NCI-H2081 treated with DMSO at 0.1 percent for 48 hours (cell line): ENCODE data around the gene NTF3.
"Not testable (repeated sequence)": the region's sequence is repeated elsewhere in the genome, so short reads cannot be mapped to it uniquely, and the experiment has no call there.

Experiments used
- DNase-seq: peaks from one replicate; lab custom pipeline; 2025; lab: John Stamatoyannopoulos, UW

The NTF3 gene

GRCh38 chr12:5534426-5535199 lies 102.7 kb downstream of the NTF3 start:
- no peak for DNase-seq

GRCh38 chr12:5535541-5535940 lies 103.6 kb downstream of the NTF3 start:
- DNase-seq: no peak

GRCh38 chr12:5537026-5537615 lies 105.2 kb downstream of the NTF3 start:
- DNase-seq: not testable (repeated sequence)

- no peak for DNase-seq
Measured at GRCh38 chr12:5537771-5538170, 105.9 kb downstream of the NTF3 start.
